Measurements from ENCODE around the gene MYO18B. TPM values are rescaled to one million over a fixed set of nuclear protein-coding genes. Genes with fewer than 3 reads are reported as not detected.
"Not testable (repeated sequence)": the region's sequence is repeated elsewhere in the genome, so short reads cannot be mapped to it uniquely, and the experiment has no call there.

MYO18B gene
- total RNA-seq, 1 experiment from 2014 or later, result 0.05 TPM

DNA sequence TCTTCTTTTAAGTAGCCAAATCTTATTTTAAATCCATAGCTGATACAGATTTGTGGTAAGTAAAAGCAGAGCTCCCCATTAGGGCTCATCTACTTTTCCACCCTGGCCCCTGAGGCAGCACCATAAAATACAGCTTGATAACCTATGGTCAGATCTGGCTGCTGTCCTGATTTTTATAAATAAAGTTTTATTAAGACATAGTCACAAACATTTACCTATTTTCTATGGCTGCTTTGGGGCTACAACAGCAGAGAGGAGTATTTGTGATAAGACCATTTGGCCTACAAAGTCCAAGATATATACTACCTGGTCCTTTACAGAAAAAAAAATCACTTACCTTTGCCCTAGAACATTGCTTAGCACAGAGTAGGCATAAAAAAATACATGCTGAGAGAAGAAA, 227.3 kb downstream of the MYO18B start:
- no peak for DNase-seq (ENCODE audit: extremely low read depth, low read depth)

DNA sequence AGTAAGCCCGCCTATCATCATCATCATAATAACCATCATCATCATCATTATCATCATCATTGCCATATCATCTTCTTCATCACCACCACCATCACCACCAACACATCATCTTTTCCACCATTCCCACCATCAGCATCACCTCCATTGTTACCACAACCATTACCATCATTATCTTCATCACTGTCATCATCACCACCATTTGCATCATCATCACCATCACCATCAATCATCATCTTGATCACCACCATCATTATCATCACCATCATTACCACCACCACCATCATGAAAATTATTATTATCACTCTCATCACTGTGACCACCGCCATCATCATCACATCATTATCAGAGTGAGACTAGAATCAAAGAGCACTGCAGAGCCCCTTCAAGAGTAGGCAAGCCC, 227.9 kb downstream of the MYO18B start:
- DNase-seq (ENCODE audit: extremely low read depth, low read depth), result no peak

DNA sequence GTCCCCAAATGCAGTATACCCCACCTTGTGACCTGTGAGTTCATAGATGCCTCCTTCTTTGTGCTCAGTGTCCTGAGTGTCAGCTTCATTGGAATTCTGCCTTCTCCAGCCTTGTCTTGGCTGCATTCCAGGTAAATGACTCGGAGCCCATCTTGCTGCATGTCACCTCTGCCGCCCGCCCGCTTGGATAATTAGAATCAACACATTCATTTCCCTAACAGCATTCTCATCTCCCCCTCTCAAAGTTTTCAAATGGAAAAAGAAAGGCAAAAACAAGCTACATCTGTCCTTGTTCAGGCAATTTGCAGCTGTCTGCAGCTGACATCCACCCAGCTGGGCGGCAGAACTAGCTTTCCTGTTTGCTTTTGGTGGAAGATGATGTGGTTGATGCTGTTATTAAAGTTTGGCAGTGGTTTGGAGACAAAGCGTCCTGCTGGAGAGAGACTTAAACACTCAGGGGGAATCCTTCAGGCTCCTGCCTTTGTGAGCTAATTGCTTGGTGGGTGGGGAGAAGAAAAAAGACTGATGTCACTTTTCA, 228.5 kb downstream of the MYO18B start:
- no peak for DNase-seq (ENCODE audit: extremely low read depth, low read depth)

DNA sequence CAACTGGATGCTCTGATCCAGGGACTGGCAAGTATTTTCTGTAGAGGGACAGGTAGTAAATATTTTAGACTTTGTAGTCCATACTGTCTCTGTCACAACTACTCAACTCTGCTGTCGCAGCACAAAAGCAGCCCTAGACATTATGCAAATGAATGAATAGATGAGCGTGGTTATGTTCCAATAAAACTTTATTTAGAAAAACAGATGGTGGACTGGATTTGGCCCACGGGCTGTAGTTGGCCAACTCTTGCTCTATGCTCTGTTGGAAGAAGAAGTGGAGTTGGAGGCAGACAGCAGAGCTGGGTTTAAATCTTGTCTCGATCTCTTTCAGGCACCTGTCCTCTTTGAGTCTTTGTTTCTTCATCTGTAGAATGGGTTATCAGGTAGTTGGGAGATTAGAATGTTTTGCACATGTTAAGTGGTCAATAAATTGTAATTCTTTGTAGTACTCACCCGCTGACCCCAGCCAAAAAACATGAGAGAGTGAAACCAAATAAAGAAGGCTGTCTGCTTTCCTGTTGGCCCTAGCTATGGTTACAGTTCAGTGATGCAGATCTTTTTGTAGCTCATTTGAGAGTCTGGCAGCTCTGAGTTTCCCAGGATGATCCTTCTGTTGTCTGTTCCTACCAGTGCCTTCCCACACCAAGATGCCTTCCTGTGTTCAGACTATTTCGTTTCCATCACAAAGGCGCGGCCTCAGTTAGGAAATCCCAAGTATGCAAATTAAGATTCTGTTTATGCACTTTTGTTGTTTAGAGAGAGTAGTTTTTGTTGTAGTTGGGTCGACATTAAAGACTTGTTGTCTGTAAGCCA, 229.2 kb downstream of the MYO18B start:
- DNase-seq (ENCODE audit: extremely low read depth, low read depth), result no peak

DNA sequence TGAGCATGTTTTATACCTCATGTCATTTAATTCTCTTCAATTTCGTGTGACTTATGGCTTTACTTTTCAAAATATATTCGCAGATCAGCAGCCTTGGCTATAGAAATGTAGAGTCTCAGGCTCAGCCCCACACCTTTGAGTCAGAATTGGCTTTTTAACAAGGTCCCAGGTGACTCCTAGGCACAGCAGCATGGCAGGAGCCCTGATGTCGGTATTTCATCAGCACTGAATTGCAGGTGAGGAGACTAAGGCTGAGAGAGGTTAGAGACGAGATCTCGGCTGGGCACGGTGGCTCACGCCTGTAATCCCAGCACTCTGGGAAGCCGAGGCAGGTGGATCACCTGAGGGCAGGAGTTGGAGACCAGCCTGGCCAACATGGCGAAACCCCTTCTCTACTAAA, 230.4 kb downstream of the MYO18B start:
- no peak for DNase-seq (ENCODE audit: extremely low read depth, low read depth)

DNA sequence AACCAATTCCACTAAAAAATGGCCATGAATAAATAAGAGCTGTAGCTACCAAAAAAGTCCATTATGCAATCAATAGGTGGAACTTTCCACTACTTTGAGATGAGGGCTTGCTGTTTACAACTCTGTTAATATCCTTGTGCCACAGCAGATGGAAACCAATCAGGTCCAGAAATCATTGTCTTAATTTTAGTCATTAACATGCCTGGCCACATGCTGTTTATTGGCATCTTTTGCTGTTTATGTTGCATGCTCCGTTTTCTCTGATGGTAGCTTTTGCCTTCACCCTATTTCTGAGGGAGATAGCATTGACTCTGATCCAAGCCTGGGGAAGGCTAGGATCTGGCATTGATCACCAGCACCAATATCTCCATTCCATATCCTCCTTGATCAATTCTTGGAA, 234.4 kb downstream of the MYO18B start:
- no peak for DNase-seq (ENCODE audit: extremely low read depth, low read depth)

DNA sequence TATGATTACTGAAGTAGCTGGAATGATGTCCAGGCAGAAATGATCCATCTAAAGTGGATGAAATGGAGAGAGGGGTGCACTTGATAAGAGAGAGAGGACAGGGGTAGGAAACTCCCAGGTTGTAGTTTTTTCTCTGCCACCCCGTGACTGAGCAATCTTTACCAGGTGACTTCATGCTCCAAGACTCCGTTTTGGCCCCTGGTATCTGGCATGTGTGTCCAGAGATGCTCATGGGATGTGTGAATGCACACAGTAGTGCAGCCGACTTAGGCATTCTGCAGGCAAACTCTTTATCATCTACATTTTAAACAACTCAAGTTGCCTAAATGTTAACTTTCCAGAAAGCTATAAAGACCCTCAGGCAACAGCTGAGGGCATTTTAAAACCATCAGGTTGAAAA, 238.0 kb downstream of the MYO18B start:
- DNase-seq (ENCODE audit: extremely low read depth, low read depth), result no peak

DNA sequence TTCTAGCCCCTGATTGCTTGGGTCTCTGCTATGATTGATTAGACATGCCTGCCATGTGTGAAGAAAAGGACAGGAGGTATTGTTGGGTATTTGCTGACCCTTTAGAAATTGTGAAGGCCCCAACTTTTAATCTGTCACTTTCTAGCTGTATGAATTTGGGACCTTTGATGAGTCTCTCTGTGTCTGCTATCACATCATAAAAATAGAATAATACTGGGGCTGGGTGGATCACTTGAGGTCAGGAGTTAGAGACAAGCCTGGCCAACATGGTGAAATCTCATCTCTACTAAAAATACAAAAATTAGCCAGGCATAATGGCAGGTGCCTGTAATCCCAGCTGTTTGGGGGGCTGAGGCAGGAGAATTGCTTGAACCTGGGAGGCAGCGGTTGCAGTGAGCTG, 242.9 kb downstream of the MYO18B start:
- DNase-seq (ENCODE audit: extremely low read depth, low read depth), result not testable (repeated sequence)

DNA sequence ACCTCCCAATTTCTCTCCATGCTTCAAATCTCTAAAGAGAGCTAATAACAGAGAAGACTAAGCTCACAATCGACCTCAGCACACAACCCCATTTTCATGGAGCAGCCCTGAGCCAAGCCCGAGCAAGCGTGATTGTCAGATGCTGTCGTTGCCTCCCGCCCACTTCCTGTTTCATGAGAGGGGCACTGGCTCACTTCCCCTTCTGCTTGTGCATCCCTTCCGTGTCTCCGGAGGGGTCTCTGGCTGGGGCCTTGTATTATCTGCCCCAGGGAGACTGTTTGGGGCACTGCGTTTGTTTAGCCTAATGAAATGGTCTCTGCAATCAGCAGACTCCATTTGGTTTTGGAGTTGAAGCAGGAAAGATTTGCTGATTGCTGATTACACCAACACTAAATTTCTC, 246.0 kb downstream of the MYO18B start:
- no peak for DNase-seq (ENCODE audit: extremely low read depth, low read depth)

DNA sequence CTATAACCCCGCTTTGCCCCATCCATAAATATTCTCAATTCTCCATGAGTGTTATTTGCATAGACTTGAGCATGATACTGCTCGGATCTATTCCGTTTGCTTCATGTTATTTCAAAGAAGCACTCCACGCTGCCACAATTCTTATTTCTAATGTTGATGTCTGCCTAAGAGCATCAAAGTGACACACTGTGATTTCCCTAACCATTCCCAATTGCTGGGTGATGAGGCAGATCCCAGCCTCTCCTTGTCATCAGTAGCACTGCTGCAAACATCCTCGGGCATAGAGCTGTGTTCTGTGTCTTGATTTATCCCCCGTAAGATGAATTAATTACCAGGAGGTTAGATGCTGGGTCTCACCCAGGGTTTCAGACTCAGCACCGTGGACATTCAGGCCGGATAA, 249.0 kb downstream of the MYO18B start:
- no peak for DNase-seq (ENCODE audit: extremely low read depth, low read depth)

DNA sequence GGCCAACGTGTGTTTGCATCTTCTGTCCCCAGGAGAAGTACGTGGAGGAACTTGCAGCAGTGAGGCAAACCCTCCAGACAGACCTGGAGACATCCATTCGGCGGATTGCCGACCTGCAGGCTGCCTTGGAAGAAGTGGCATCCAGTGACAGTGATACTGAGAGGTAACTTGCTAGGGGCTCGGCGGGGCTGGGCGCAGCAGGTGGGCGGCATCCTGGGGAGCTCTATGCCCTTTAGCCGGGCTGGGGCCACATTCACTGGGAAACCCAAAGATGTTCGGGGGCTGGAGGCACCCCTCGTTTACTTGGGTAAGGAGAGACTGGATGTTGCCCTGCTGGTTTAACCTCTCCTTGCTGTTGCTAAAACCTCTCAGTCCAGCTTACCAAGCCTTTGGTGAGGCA, 250.3 kb downstream of the MYO18B start:
- DNase-seq (ENCODE audit: extremely low read depth, low read depth), result no peak

DNA sequence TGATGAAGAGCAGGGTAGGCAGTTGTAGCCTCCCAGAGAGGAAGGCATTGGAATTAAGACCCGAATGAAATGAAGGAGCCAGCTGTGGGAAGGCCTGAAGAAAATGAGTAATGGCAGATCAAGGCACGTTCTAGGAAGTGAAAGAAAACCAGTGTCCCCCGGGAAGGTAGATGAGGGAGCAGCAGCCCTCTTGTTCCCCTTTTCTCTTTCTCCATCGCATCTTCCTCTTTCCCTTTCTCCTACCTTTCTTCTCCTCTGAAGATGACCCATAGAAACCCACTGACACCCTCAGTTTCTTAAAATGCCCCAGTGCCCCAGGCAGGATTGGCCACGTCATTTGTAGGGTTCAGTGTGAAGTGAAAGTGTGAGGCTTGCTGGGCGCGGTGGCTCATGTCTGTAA, 254.7 kb downstream of the MYO18B start:
- no peak for DNase-seq (ENCODE audit: extremely low read depth, low read depth)

DNA sequence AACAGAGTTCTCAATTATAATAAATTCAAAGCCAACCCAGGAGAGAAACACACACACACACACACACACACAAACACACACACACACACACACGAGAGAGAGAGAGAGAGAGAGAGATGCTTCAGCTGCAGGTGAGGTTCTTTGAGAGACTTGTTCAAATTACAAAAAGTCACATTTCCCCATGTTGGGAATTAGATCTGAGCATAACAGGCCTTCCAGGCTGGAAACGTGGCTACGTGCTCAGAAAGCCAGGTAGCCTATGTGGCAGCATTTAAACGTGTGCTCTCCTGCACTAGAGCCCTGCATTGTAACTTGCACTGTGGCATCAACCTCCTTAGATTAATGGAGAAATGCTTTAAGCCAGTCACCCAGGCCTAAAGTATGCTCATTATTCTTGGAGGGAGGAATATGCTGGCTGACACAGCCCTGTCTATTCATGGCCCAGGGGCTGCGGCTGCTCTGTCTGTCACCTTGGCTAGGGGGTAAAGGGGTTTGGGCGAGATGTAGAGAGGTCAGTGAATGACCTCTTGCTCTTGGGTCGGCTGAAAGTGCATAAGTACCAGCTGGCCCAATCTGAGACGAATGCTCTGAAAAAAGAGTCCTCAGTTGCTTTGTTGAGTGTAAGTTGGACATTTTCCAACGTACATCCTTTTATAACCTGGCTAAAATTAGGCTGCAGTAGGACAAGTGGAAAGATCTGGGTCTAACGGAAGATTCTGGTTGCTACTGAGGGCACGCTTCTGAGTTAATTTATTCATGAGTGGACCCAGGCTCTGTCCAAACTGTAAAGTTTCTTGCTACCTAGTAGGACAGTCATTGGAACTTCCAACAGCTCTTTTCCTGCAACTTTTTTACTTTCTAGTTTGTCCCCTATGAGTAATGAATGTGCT, 256.1 kb downstream of the MYO18B start:
- no peak for DNase-seq (ENCODE audit: extremely low read depth, low read depth)

DNA sequence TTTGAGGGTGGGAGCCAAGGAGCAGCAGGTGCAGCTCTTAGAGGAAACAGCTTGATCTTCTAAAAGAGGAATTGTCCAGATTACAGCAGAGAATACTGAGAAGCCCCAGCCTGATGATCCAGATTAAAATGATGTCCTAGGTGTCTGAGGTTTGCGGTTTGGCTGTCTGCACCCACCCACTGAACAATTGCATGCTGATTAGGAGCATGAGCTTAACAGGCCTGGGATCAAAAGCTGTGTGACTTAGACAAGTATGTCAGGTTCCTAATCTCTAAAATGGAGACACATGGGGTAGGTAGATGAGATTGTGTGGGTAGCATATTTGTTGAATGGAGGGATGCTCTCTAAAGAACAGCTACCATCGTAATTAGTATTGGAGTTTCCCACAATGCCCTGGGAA, 260.5 kb downstream of the MYO18B start:
- no peak for DNase-seq (ENCODE audit: extremely low read depth, low read depth)

DNA sequence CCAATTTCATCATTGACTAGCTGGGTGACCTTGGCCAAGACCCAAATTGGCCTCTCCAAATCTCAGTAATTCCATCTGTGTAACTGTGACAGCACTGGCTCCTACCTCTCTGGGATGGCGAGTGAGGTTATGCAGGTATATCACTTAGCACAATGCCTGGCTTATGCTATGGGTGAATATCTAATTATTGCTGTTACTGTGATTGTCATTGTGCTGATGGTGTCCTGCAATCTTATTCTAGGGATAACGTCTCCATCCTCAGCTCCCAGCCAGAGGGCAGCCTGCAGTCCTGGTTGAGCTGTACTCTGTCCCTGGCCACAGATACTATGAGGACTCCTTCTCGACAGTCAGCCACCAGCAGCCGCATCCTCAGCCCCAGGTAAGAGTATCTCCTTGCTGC, 262.5 kb downstream of the MYO18B start:
- no peak for DNase-seq (ENCODE audit: extremely low read depth, low read depth)

DNA sequence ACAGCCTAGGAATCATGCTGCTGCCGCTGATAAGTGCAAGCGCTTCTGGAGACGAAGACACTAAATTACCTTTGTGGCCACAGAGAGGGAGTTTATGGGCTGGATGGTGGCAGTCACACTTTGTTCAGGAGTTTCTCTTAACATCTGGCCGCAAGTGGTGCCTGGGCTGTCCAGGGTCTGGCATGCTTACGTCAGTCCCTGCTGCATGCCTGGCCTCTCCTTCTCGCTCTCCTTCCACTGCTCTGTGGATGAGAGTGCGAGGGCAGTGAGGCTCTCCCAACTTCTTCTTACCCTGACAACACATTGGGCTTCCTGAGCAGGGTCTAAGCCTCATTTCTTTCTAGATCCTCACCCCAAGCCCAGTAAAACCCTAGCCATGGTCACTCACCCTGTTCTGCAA, 266.6 kb downstream of the MYO18B start:
- no peak for DNase-seq (ENCODE audit: extremely low read depth, low read depth)

DNA sequence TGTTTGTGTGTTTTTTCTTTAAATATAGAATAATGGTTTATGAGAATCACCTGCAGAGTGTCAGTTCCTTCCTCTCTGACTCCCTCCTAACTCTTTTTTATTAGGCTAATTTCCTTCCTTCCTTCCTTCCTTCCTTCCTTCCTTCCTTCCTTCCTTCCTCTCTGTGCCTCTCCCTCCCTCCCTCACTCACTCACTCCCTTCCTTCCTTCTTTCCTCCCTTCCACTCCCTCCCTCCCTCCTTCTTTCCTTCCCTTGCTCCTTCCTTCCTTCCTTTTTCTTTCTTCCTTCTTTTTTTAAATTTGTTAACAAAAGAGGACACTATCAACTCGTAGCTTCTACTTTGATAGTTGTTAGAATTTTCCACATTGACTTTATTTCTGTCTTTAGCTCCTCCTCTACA, 274.9 kb downstream of the MYO18B start:
- DNase-seq (ENCODE audit: extremely low read depth, low read depth), result no peak

DNA sequence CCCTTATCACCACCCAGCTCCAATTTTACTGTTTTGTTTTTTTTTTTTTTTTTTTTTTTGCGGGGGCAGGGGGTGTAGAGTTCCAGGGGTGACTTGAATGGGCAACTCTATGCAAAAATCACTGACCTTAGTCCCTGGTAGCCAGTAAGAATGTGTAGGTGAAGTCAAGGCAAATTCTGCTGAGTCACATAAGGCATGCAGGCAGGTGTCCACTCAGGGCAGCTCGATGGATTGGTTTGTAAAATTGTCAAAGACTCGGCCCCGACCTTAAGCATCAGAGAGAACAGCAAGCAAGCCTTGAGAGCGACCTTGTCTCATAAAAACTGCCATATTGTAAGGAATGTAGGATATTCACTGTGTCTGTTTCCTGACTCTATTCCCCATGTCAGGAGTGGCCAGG, 275.9 kb downstream of the MYO18B start:
- no peak for DNase-seq (ENCODE audit: extremely low read depth, low read depth)

DNA sequence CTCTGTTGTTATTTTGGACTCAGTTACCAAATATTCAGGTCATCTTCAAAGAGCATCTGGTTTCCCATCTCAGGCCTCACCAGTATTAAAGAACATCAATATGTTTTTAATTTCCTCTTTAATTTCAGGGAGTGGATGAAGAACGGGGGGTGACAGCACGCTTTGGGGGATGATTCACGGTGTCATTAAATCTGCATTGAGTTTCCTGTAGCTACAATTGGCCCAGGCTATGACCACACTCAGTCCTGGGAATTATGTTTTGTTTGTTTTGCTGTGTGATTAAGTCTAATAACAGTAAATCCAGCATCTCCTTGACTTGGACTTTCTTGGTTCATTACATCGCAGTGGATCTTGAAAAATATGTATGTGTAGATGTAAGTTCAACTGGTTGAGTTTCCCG, 277.6 kb downstream of the MYO18B start:
- DNase-seq (ENCODE audit: extremely low read depth, low read depth), result no peak

DNA sequence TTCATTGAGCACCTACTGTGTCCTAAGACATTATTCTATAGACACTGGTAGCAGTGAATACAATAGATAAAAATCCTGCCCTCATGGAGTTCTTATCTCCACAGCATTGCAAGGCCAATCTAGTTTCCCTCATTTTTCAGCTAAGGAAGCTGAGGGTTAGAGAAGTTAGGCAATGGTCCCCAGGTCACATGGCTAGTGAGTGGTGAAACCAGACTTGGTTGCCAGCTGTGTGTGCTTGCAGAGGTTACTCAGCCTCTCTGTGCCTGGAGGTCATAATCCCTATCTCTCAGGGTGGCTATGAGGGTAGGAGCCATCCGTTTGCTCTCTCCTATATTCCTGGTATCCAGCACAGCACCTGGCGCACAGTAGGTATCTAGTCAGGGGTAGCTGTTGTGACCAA, 279.5 kb downstream of the MYO18B start:
- no peak for DNase-seq (ENCODE audit: extremely low read depth, low read depth)

DNA sequence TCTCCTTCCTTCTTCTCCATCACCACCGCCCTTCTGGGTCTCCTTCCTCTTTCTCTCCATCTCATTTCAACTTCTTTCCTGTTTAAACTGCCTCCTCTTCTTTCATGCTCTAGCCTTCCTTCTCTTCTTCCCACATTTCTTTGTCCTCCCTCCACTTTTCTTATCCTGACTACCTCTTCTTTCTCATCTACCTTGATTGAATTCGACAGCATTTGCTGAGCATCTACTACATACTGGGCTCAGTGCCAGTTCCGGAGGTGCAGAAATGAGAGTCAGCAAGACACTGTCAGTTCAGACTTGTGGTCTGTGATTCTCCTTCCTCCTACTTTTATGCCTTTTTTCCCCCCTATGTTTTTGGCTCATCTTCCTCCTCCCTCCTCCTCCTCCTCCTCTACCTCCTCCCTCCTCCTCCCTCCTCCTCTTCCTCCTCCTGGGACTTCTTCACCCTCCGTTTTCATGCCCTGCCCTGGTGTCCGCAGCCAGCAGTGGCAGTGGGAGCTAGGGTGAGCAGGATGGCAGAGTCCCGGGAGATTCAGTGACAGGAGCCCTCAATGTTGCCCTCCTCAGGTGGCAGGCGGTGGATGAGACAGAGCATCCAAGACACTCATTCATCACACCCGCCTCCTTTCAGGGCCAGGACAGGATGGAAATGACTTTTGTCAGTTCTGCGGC, 281.3 kb downstream of the MYO18B start:
- no peak for DNase-seq (ENCODE audit: extremely low read depth, low read depth)
